OCI-LY7 (cell line): ENCODE results near the gene AADAC. TPM values are rescaled to one million over a fixed set of nuclear protein-coding genes. Genes with fewer than 3 reads are reported as not detected.

ENCODE experiments used
- BruUV-seq: library from RNA; stranded (reverse); fragments of 400-500 nt; replicated peaks from 2 replicates; lab custom pipeline; 2021; lab: Mats Ljungman, UMichigan
- CTCF ChIA-PET: fragments of 300-600 bp; sonication (Branson Sonifier 250); formaldehyde crosslinking; loops from one replicate; lab custom pipeline; 2022; ENCODE audit warnings: antibody characterized with exemption; ENCODE audit not compliant: unreplicated experiment; lab: Charles Lee
- POLR2A ChIA-PET: fragments of 300-600 bp; sonication (Branson Sonifier 250); formaldehyde crosslinking; loops from one replicate; lab custom pipeline; 2022; ENCODE audit warnings: antibody characterized with exemption; lab: Charles Lee
- DNase-seq: peaks from one replicate; pipeline ENCODE4 v3.0.0-alpha.2; 2015; ENCODE audit warnings: low spot score
- H2AFZ ChIP-seq: fragments of 200-600 bp; sonication (generic), shearing (Covaris generic); 2 replicates; pipeline ENCODE4 v1.6.1; 2014; ENCODE audit warnings: mild to moderate bottlenecking, antibody characterized with exemption, low read length, moderate library complexity
- H3K27ac ChIP-seq: fragments of 200-600 bp; sonication (generic); 2 replicates; pipeline ENCODE4 v1.5.1; 2014; ENCODE audit warnings: mixed run types, low read depth, mild to moderate bottlenecking, moderate library complexity, low read length, inconsistent platforms; ENCODE audit not compliant: poor library complexity, severe bottlenecking
- H3K36me3 ChIP-seq: fragments of 200-600 bp; sonication (generic); 2 replicates; pipeline ENCODE4 v1.6.1; 2014; ENCODE audit warnings: mild to moderate bottlenecking, antibody characterized with exemption, low read length, moderate library complexity, mixed read lengths; ENCODE audit not compliant: insufficient read depth
- H3K4me1 ChIP-seq: fragments of 200-600 bp; sonication (generic); 2 replicates; pipeline ENCODE4 v1.5.1; 2014; ENCODE audit warnings: mild to moderate bottlenecking, low read length; ENCODE audit not compliant: insufficient read depth, poor library complexity, severe bottlenecking
- H3K4me2 ChIP-seq: fragments of 200-600 bp; sonication (generic); 2 replicates; pipeline ENCODE4 v1.6.1; 2014; ENCODE audit warnings: mild to moderate bottlenecking, low read length
- H3K4me3 ChIP-seq: fragments of 200-600 bp; sonication (generic); 2 replicates; pipeline ENCODE4 v1.5.1; 2014; ENCODE audit warnings: mild to moderate bottlenecking, low read depth, low read length; ENCODE audit not compliant: poor library complexity, severe bottlenecking
- H3K79me2 ChIP-seq: fragments of 200-600 bp; sonication (generic); 2 replicates; pipeline ENCODE4 v1.6.1; 2016; ENCODE audit warnings: low read depth, mild to moderate bottlenecking, low read length, moderate library complexity, mixed read lengths; ENCODE audit not compliant: insufficient read depth
- H3K9me2 ChIP-seq: fragments of 200-600 bp; sonication (generic); 2 replicates; pipeline ENCODE4 v1.6.1; 2016; ENCODE audit warnings: mild to moderate bottlenecking, low read length, mixed read lengths; ENCODE audit not compliant: insufficient read depth
- H3K9me3 ChIP-seq: fragments of 200-600 bp; sonication (generic); 2 replicates; pipeline ENCODE4 v1.6.1; 2014; ENCODE audit warnings: mild to moderate bottlenecking, mixed run types, low read length, mixed read lengths
- H4K20me1 ChIP-seq: fragments of 200-600 bp; sonication (generic); 2 replicates; pipeline ENCODE4 v1.6.1; 2014; ENCODE audit warnings: mild to moderate bottlenecking, antibody characterized with exemption, low read length, moderate library complexity, mixed read lengths; ENCODE audit not compliant: insufficient read depth
- CTCF ChIP-seq: fragments of 200-600 bp; sonication (generic); conservative IDR thresholded peaks from 2 replicates; pipeline ENCODE4 v1.5.1; 2014; ENCODE audit warnings: mild to moderate bottlenecking, antibody characterized with exemption, low read length, moderate library complexity, mixed read lengths
- EZH2phosphoT487 ChIP-seq: fragments of 200-600 bp; sonication (generic); IDR thresholded peaks from 2 replicates; pipeline ENCODE4 v1.6.1; 2018; ENCODE audit warnings: low read depth, borderline replicate concordance, mild to moderate bottlenecking, mixed run types, antibody characterized with exemption, low read length, moderate library complexity, mixed read lengths
- intact Hi-C: fragments of 100-400 bp; cut with micrococcal nuclease; formaldehyde crosslinking; loops from one replicate; pipeline ENCODE4 v1.10.0; 2022; ENCODE audit not compliant: unreplicated experiment
- total RNA-seq, 2 experiments: library from RNA; depleted of rRNA in 1 of 2; stranded (reverse); fragments of >200 nt in 1 of 2; shearing (Covaris generic) in 1 of 2; gene quantifications; 2 replicates each; pipeline ENCODE4 v1.2.3, GENCODE V29; 2014 to 2022

The AADAC gene
- total RNA-seq, 2 experiments from 2014 or later: not detected

- Histone ChIP-seq H3K4me2 (no peak overlapping the region), H4K20me1 (no peaks in the 10 kb centered on the region), H2AFZ (no peak overlapping the region), H3K4me3 (no peak overlapping the region), H3K9me3 (no peaks in the 10 kb centered on the region), H3K4me1 (no peaks in the 10 kb centered on the region), H3K36me3 (no peaks in the 10 kb centered on the region), H3K9me2 (no peaks in the 10 kb centered on the region), H3K79me2 (no peaks in the 10 kb centered on the region), H3K27ac (no peak overlapping the region)
- ChIA-PET POLR2A (interaction anchor here (1.2 kb wide), 1 partner anchor 8 kb away, joined by 4 read pairs; no protein-coding TSS in a partner anchor), CTCF (no interaction called here)
- DNase-seq: no peak
- intact Hi-C loops: no loop called here
- BruUV-seq: no TSS peak
- TF ChIP-seq EZH2phosphoT487 (no peak), CTCF (no peak)
Measured at GRCh38 chr3:151867666-151868065, 53.8 kb downstream of the AADAC start.

- no peak overlapping the region for H3K4me2 ChIP-seq
- ChIA-PET CTCF (no interaction called here), POLR2A (no interaction called here)
- TF ChIP-seq CTCF: no peak
- no peak for TF ChIP-seq EZH2phosphoT487
- H2AFZ ChIP-seq: no peak overlapping the region
- intact Hi-C loops: no loop called here
- H3K36me3 ChIP-seq: no peaks in the 10 kb centered on the region
- DNase-seq: no peak
- no peaks in the 10 kb centered on the region for H3K4me1 ChIP-seq
- H3K79me2 ChIP-seq: no peaks in the 10 kb centered on the region
- no TSS peak for BruUV-seq
- H4K20me1 ChIP-seq: no peaks in the 10 kb centered on the region
- H3K9me2 ChIP-seq: no peaks in the 10 kb centered on the region
- no peak overlapping the region for H3K4me3 ChIP-seq
- H3K9me3 ChIP-seq: no peaks in the 10 kb centered on the region
- H3K27ac ChIP-seq: no peak overlapping the region
Measured at GRCh38 chr3:151869181-151869580, 55.3 kb downstream of the AADAC start.

GRCh38 chr3:151871639-151872468 is 57.9 kb downstream of the AADAC start:
- Histone ChIP-seq H4K20me1 (no peaks in the 10 kb centered on the region), H3K36me3 (no peaks in the 10 kb centered on the region), H3K4me1 (no peaks in the 10 kb centered on the region), H2AFZ (peak overlapping the region; percentile 61), H3K4me2 (peak overlapping the region; percentile 12), H3K79me2 (no peaks in the 10 kb centered on the region), H3K9me3 (no peaks in the 10 kb centered on the region), H3K27ac (no peak overlapping the region), H3K9me2 (no peaks in the 10 kb centered on the region), H3K4me3 (no peak overlapping the region)
- intact Hi-C loops: no loop called here
- no peak for TF ChIP-seq EZH2phosphoT487
- TF ChIP-seq CTCF: no peak
- ChIA-PET POLR2A (interaction anchor here (1.3 to 1.4 kb wide), 2 partner anchors 12 to 19 kb away, joined by 3 to 4 read pairs; no protein-coding TSS in a partner anchor), CTCF (no interaction called here)
- peak; percentile 16 for DNase-seq
- no TSS peak for BruUV-seq
